Breast epithelium (tissue), 4 donors: Measurements from ENCODE around the gene CYP4F2. TPM values are rescaled to one million over a fixed set of nuclear protein-coding genes. Genes with fewer than 3 reads are reported as not detected.

ENCODE experiments used
- DNase-seq, 2 donors: peaks; one replicate each; pipeline ENCODE4 v3.0.0-alpha.2; 2019; ENCODE audit warnings: low spot score in 2 of 2
- H3K27ac ChIP-seq, 2 donors: fragments of 200-600 bp; sonication (generic) in 1 of 2; one replicate each; pipeline ENCODE4 v1.5.1; 2016 to 2019; ENCODE audit warnings: mild to moderate bottlenecking in 1 of 2
- H3K27me3 ChIP-seq, 2 donors: fragments of 200-600 bp; sonication (generic) in 1 of 2; one replicate each; pipeline versions ENCODE4 v1.5.1 to v1.6.0; 2017 to 2019; ENCODE audit warnings: control low read depth in 1 of 2, mild to moderate bottlenecking in 1 of 2
- H3K36me3 ChIP-seq: fragments of 200-600 bp; one replicate; pipeline ENCODE4 v1.5.1; 2019
- H3K4me1 ChIP-seq, 2 donors: fragments of 200-600 bp; sonication (generic); one replicate each; pipeline ENCODE4 v1.5.1; 2016 to 2019; ENCODE audit warnings: control low read depth in 1 of 2
- H3K4me3 ChIP-seq, 3 donors: fragments of 200-600 bp; sonication (generic); 1 replicate in 2 of 3; 2 replicates in 1 of 3; pipeline ENCODE4 v1.5.1; 2016 to 2019; ENCODE audit warnings: mild to moderate bottlenecking in 3 of 3, moderate library complexity in 2 of 3
- H3K9me3 ChIP-seq, 2 donors: fragments of 200-600 bp; sonication (generic) in 1 of 2; one replicate each; pipeline ENCODE4 v1.5.1; 2016 to 2019; ENCODE audit warnings: control low read depth in 1 of 2
- CTCF ChIP-seq, 3 donors: fragments of 450-650 bp; IDR thresholded peaks; one replicate each; pipeline ENCODE4 v1.5.1; 2016 to 2017; ENCODE audit warnings: antibody characterized with exemption in 3 of 3, mild to moderate bottlenecking in 3 of 3, moderate library complexity in 3 of 3
- POLR2A ChIP-seq: fragments of 450-650 bp; IDR thresholded peaks from one replicate; pipeline ENCODE4 v1.6.1; 2016; ENCODE audit warnings: antibody characterized with exemption, mild to moderate bottlenecking, moderate library complexity
- POLR2AphosphoS5 ChIP-seq, 3 donors: sonication (generic); formaldehyde crosslinking; IDR thresholded peaks; one replicate each; pipeline ENCODE4 v1.6.1; 2017; ENCODE audit warnings: antibody characterized with exemption in 3 of 3
- intact Hi-C: fragments of 100-400 bp; cut with DNase I; formaldehyde crosslinking; loops from one replicate; pipeline ENCODE4 v1.15.1; 2023; ENCODE audit warnings: low total_unique reads
- total RNA-seq, 3 donors: library from RNA; depleted of rRNA; stranded (reverse); fragments of >200 nt; gene quantifications; one replicate each; pipeline ENCODE4 v1.1.0, GENCODE V29; 2016

The CYP4F2 gene
- under 1 TPM in 1 of 3 donors, not detected in 2; under 0.01 TPM for total RNA-seq

GRCh38 chr19:15897738-15898276 is at the start of gene CYP4F2:
TSS of gene CYP4F2 (minus strand) at chr19:15898074. CDS start at chr19:15897611, 463 bp downstream.
- H3K27me3 ChIP-seq = peaks cover 0 to 12% of the 10 kb centered on the region in 2 donors
- no peaks in the 10 kb centered on the region for H3K36me3 ChIP-seq
- no peak for DNase-seq
- H3K9me3 ChIP-seq = no peaks in the 10 kb centered on the region
- H3K4me3 ChIP-seq = no peak within 1 kb of the TSS
- TF ChIP-seq CTCF (IDR thresholded peaks at IDR 0.05) = no peak
- TF ChIP-seq POLR2A = no peak
- TF ChIP-seq POLR2AphosphoS5 (IDR thresholded peaks at IDR 0.05) = no peak
- H3K27ac ChIP-seq = no peak within 1 kb of the TSS
- no peaks in the 10 kb centered on the region for H3K4me1 ChIP-seq
- intact Hi-C loops = loop anchor here (2.0 kb wide), 1 partner anchor 75 kb away; no protein-coding TSS in a partner anchor

- H3K4me3 ChIP-seq = no peak overlapping the region
- peaks cover 12 to 25% of the 10 kb centered on the region in 2 donors for H3K9me3 ChIP-seq
- H3K27me3 ChIP-seq = no peaks in the 10 kb centered on the region
- intact Hi-C loops = no loop called here
- no peaks in the 10 kb centered on the region for H3K4me1 ChIP-seq
- no peak for DNase-seq
- no peaks in the 10 kb centered on the region for H3K36me3 ChIP-seq
- TF ChIP-seq CTCF (IDR thresholded peaks at IDR 0.05) = no peak
- TF ChIP-seq POLR2A = no peak
- TF ChIP-seq POLR2AphosphoS5 (IDR thresholded peaks at IDR 0.05) = no peak
- H3K27ac ChIP-seq = no peak overlapping the region
Observed at GRCh38 chr19:15945301-15945700, 47.4 kb upstream of the CYP4F2 start.

GRCh38 chr19:15944401-15944800 is 46.5 kb upstream of the CYP4F2 start:
- DNase-seq = no peak
- Histone ChIP-seq H3K9me3 (peaks cover 9 to 24% of the 10 kb centered on the region in 2 donors), H3K4me1 (no peaks in the 10 kb centered on the region), H3K36me3 (no peaks in the 10 kb centered on the region), H3K27ac (no peak overlapping the region), H3K4me3 (no peak overlapping the region), H3K27me3 (peaks cover 0 to 6% of the 10 kb centered on the region in 2 donors)
- TF ChIP-seq CTCF (IDR thresholded peaks at IDR 0.05) (no peak), POLR2AphosphoS5 (IDR thresholded peaks at IDR 0.05) (no peak), POLR2A (no peak)
- intact Hi-C loops = no loop called here

GRCh38 chr19:15937771-15938170 is 39.9 kb upstream of the CYP4F2 start:
- no peak overlapping the region for H3K4me3 ChIP-seq
- DNase-seq = no peak
- intact Hi-C loops = no loop called here

More at GRCh38 chr19:15937771-15938170, 39.9 kb upstream of the CYP4F2 start:
- no peaks in the 10 kb centered on the region for H3K4me1 ChIP-seq
- TF ChIP-seq CTCF (IDR thresholded peaks at IDR 0.05) (no peak), POLR2A (no peak), POLR2AphosphoS5 (IDR thresholded peaks at IDR 0.05) (no peak)
- H3K27me3 ChIP-seq = peaks cover 0 to 8% of the 10 kb centered on the region in 2 donors
- H3K36me3 ChIP-seq = no peaks in the 10 kb centered on the region
- no peaks in the 10 kb centered on the region for H3K9me3 ChIP-seq
- H3K27ac ChIP-seq = no peak overlapping the region
